Muscle of back (tissue), 11 donors: ENCODE results near the gene RCAN1. TPM values are rescaled to one million over a fixed set of nuclear protein-coding genes. Genes with fewer than 3 reads are reported as not detected.
A peak's percentile ranks its signal among the peaks of the same experiment; 100 is the strongest.

Experiments
- DNase-seq, 3 donors: peaks; one replicate each; pipeline versions ENCODE4 v3.0.0 to v3.0.0-alpha.2; 2013
- polyA plus RNA-seq, 10 donors: library from polyadenylated mRNA; unstranded; fragments of 120-200 nt; gene quantifications; one replicate each; pipeline ENCODE4 v1.2.1, GENCODE V29; 2013; ENCODE audit not compliant: insufficient read length in 10 of 10

RCAN1 gene
- polyA plus RNA-seq, 10 donors = 21.8 to 55.5 (median 30.0) TPM

- DNase-seq = peak; percentile 56 to 86 (median 79)
These were observed 11.8 kb downstream of the RCAN1 start for GRCh38 chr21:34603002-34603709.

GRCh38 chr21:34602061-34602460 lies 12.9 kb downstream of the RCAN1 start:
- no peak for DNase-seq

- no peak for DNase-seq
These were observed 15.3 kb downstream of the RCAN1 start for GRCh38 chr21:34599534-34600101.

- DNase-seq = no peak
These were observed 15.9 kb downstream of the RCAN1 start for GRCh38 chr21:34598931-34599400.

GRCh38 chr21:34597406-34597805 lies 17.5 kb downstream of the RCAN1 start:
- DNase-seq = no peak

- DNase-seq = no peak
These were observed 18.2 kb downstream of the RCAN1 start for GRCh38 chr21:34596561-34597271.

GRCh38 chr21:34595457-34595856 lies 19.5 kb downstream of the RCAN1 start:
- DNase-seq = no peak

- no peak for DNase-seq
These were observed 20.2 kb downstream of the RCAN1 start for GRCh38 chr21:34594566-34595234.

GRCh38 chr21:34593954-34594531 lies 20.9 kb downstream of the RCAN1 start:
- DNase-seq = no peak

GRCh38 chr21:34593423-34593822 lies 21.5 kb downstream of the RCAN1 start:
- no peak for DNase-seq

- DNase-seq = peak in 2 of 3 donors; percentile 51 to 68
These were observed 22.6 kb downstream of the RCAN1 start for GRCh38 chr21:34592120-34592955.

GRCh38 chr21:34590520-34590919 lies 24.4 kb downstream of the RCAN1 start:
- no peak for DNase-seq

GRCh38 chr21:34589511-34590282 lies 25.2 kb downstream of the RCAN1 start:
- DNase-seq = no peak

GRCh38 chr21:34583926-34584563 lies 30.9 kb downstream of the RCAN1 start:
- no peak for DNase-seq

GRCh38 chr21:34582506-34583150 lies 32.3 kb downstream of the RCAN1 start:
- DNase-seq = peak in 1 of 3 donors; percentile 36

GRCh38 chr21:34580181-34580700 lies 34.7 kb downstream of the RCAN1 start:
- DNase-seq = peak in 1 of 3 donors; percentile 40

GRCh38 chr21:34579411-34579810 lies 35.5 kb downstream of the RCAN1 start:
- peak in 1 of 3 donors; percentile 59 for DNase-seq

GRCh38 chr21:34576041-34576511 lies 38.8 kb downstream of the RCAN1 start:
- DNase-seq = no peak
